Keratinocyte (primary cell): ENCODE measurements around the gene PRKCH. TPM values are rescaled to one million over a fixed set of nuclear protein-coding genes. Genes with fewer than 3 reads are reported as not detected.

Source experiments
- DNase-seq: peaks from one replicate; pipeline ENCODE4 v3.0.0-alpha.2; 2011; ENCODE audit warnings: low read depth, missing footprints, low spot score
- FAIRE-seq: peaks from 2 replicates; lab custom pipeline; 2011; peaks lifted over from hg19 to GRCh38; lab: Jason Lieb, UNC
- H2AFZ ChIP-seq: 2 replicates; pipeline ENCODE4 v1.6.0; 2012; ENCODE audit warnings: low read length, control low read depth, inconsistent platforms; ENCODE audit not compliant: control insufficient read depth
- H3K27ac ChIP-seq: 2 replicates; pipeline ENCODE4 v1.5.1; 2011; ENCODE audit warnings: low read length; ENCODE audit not compliant: control insufficient read depth, insufficient read depth
- H3K27me3 ChIP-seq: 3 replicates; pipeline ENCODE4 v1.6.0; 2011; ENCODE audit warnings: low read length; ENCODE audit not compliant: control insufficient read depth, insufficient read depth; ENCODE audit errors: extremely low read depth
- H3K36me3 ChIP-seq, 2 experiments: 2 replicates in 1 of 2; 3 replicates in 1 of 2; pipeline ENCODE4 v1.5.1; 2011; ENCODE audit warnings: low read length in 2 of 2, mild to moderate bottlenecking in 1 of 2; ENCODE audit not compliant: control insufficient read depth in 2 of 2, insufficient read depth in 2 of 2; ENCODE audit errors: extremely low read depth in 1 of 2
- H3K4me1 ChIP-seq: 3 replicates; pipeline ENCODE4 v1.5.1; 2011; ENCODE audit warnings: low read length; ENCODE audit not compliant: control insufficient read depth, insufficient read depth; ENCODE audit errors: extremely low read depth
- H3K4me2 ChIP-seq: 3 replicates; pipeline ENCODE4 v1.6.0; 2011; ENCODE audit warnings: low read depth, low read length; ENCODE audit not compliant: control insufficient read depth, insufficient read depth; ENCODE audit errors: extremely low read depth
- H3K4me3 ChIP-seq, 3 experiments: fragments of 200-600 bp in 1 of 3; sonication (generic) in 1 of 3; 2 replicates in 2 of 3; 3 replicates in 1 of 3; pipeline ENCODE4 v1.5.1; 2011 to 2016; ENCODE audit warnings: low read length in 3 of 3, mild to moderate bottlenecking in 3 of 3, control low read depth in 2 of 3, inconsistent platforms in 1 of 3, low read depth in 1 of 3, mixed read lengths in 1 of 3, mixed run types in 1 of 3, moderate library complexity in 1 of 3; ENCODE audit not compliant: control insufficient read depth in 2 of 3, insufficient read depth in 2 of 3; ENCODE audit errors: extremely low read depth in 1 of 3
- H3K79me2 ChIP-seq: 2 replicates; pipeline ENCODE4 v1.6.0; 2012; ENCODE audit warnings: low read length; ENCODE audit not compliant: control insufficient read depth, insufficient read depth
- H3K9ac ChIP-seq: 3 replicates; pipeline ENCODE4 v1.6.0; 2011; ENCODE audit warnings: low read length; ENCODE audit not compliant: control insufficient read depth, insufficient read depth; ENCODE audit errors: extremely low read depth
- H3K9me1 ChIP-seq: 3 replicates; pipeline ENCODE4 v1.6.0; 2011; ENCODE audit warnings: low read length; ENCODE audit not compliant: control insufficient read depth, insufficient read depth; ENCODE audit errors: extremely low read depth
- H3K9me3 ChIP-seq: 2 replicates; pipeline ENCODE4 v1.5.1; 2012; ENCODE audit warnings: low read depth, low read length; ENCODE audit not compliant: control insufficient read depth
- H4K20me1 ChIP-seq: 3 replicates; pipeline ENCODE4 v1.6.0; 2011; ENCODE audit warnings: low read length; ENCODE audit not compliant: control insufficient read depth, insufficient read depth; ENCODE audit errors: extremely low read depth
- EZH2 ChIP-seq: IDR thresholded peaks from one replicate; pipeline ENCODE4 v1.6.1; 2012; ENCODE audit warnings: inconsistent platforms, mild to moderate bottlenecking, low read length, moderate library complexity
- dilution Hi-C: fragments of 300-500 bp; cut with MboI; formaldehyde crosslinking; loops from one replicate; pipeline ENCODE4 v1.7.0; 2020; ENCODE audit warnings: low sequenced_read_pairs; ENCODE audit not compliant: extremely low pct_ligation_motif_present
- polyA plus RNA-seq, 5 experiments: library from polyadenylated mRNA; depleted of rRNA in 3 of 5; stranded (reverse) in 3 of 5; stranded (forward) in 1 of 5; unstranded in 1 of 5; fragments of >200 nt; gene quantifications; 1 replicate in 1 of 5; 2 replicates in 3 of 5; 3 replicates in 1 of 5; pipeline versions ENCODE4 v1.2.1 to v1.2.3, GENCODE V29; 2011 to 2012; ENCODE audit warnings: missing spikeins in 2 of 5, low read depth in 1 of 5, low replicate concordance in 1 of 5
- TF ChIP-seq, protein P1 (sequence below), 3 experiments: IDR thresholded peaks in 1 of 3; conservative IDR thresholded peaks in 1 of 3; optimal IDR thresholded peaks in 1 of 3; 2 replicates in 2 of 3; 3 replicates in 1 of 3; pipeline versions ENCODE3 to v1.5.1; 2011; ENCODE audit warnings: low read length in 3 of 3, mild to moderate bottlenecking in 3 of 3, moderate library complexity in 2 of 3, control low read depth in 1 of 3, inconsistent platforms in 1 of 3; ENCODE audit not compliant: insufficient read depth in 2 of 3; ENCODE audit errors: extremely low read depth in 1 of 3

PRKCH gene
- polyA plus RNA-seq, 1 donor (not counting 4 experiments of a cell fraction or from before 2014, with no cell fraction given) = 13.7 TPM

- dilution Hi-C loops = no loop called here
- no peak overlapping the region for H3K4me3 ChIP-seq
Measured at GRCh38 chr14:61434311-61434710, 112.9 kb downstream of the PRKCH start.

DNA sequence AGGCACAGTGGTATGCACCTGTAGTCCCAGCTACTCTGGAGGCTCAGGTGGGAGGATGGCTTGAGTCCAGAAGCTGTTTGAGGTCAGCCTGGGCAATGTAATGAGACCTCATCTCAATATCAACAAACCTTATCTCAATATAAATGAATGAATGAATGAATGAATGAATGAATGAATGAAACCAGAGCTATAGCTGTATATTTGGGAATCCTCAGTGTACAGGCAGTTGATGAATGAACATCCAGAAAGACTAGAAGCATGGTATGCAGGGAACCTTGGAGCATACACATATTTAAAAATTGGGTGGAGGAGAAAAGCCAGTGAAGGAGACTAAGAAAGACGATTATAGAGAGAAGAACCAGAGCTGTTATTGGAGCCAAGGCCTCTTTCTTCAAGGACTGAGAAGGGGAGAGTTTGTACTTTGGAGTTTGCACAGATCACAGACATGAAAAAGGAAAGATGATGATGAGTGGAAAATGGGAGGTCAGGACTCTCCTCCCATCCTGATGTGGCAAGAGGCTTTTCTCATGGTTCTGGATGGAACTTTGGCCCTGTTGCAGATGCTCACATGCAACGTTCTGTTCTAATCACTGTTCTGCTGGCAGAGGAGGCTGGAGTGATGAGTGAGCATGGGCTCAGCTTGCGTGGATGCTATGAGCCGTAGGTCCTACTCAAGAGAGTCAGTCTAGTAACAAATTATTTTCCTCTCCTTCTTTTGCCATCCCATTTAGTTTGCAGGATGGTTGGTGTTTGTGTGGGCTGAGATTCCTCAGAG is 114.4 kb downstream of the PRKCH start:
- dilution Hi-C loops = no loop called here
- no peaks in the 10 kb centered on the region for H3K36me3 ChIP-seq
- FAIRE-seq (no peak), DNase-seq (no peak)
- no peaks in the 10 kb centered on the region for H4K20me1 ChIP-seq
- H3K4me1 ChIP-seq = peaks cover 20% of the 10 kb centered on the region
- no peaks in the 10 kb centered on the region for H3K27me3 ChIP-seq
- no peak overlapping the region for H3K4me2 ChIP-seq
- H2AFZ ChIP-seq = no peak overlapping the region
- H3K79me2 ChIP-seq = no peaks in the 10 kb centered on the region
- no peak overlapping the region for H3K27ac ChIP-seq
- H3K4me3 ChIP-seq = no peak overlapping the region
- H3K9me1 ChIP-seq = peaks cover 3% of the 10 kb centered on the region
- TF ChIP-seq, protein P1, sequence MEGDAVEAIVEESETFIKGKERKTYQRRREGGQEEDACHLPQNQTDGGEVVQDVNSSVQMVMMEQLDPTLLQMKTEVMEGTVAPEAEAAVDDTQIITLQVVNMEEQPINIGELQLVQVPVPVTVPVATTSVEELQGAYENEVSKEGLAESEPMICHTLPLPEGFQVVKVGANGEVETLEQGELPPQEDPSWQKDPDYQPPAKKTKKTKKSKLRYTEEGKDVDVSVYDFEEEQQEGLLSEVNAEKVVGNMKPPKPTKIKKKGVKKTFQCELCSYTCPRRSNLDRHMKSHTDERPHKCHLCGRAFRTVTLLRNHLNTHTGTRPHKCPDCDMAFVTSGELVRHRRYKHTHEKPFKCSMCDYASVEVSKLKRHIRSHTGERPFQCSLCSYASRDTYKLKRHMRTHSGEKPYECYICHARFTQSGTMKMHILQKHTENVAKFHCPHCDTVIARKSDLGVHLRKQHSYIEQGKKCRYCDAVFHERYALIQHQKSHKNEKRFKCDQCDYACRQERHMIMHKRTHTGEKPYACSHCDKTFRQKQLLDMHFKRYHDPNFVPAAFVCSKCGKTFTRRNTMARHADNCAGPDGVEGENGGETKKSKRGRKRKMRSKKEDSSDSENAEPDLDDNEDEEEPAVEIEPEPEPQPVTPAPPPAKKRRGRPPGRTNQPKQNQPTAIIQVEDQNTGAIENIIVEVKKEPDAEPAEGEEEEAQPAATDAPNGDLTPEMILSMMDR (optimal IDR thresholded peaks at IDR 0.05 in 1 of 3, IDR thresholded peaks at IDR 0.05 in 1 of 3, conservative IDR thresholded peaks at IDR 0.05 in 1 of 3; ENCODE audit: extremely low read depth in 1 of 3, insufficient read depth in 2 of 3, low read length in 3 of 3) = no peak
- no peak for TF ChIP-seq EZH2
- no peak overlapping the region for H3K9ac ChIP-seq
- H3K9me3 ChIP-seq = no peaks in the 10 kb centered on the region

More at GRCh38 chr14:61434311-61434710, 112.9 kb downstream of the PRKCH start:
- Histone ChIP-seq H4K20me1 (no peaks in the 10 kb centered on the region), H3K79me2 (no peaks in the 10 kb centered on the region), H3K27ac (no peak overlapping the region), H3K4me2 (no peak overlapping the region), H3K4me1 (peaks cover 16% of the 10 kb centered on the region), H3K9me1 (peaks cover 1% of the 10 kb centered on the region), H3K27me3 (no peaks in the 10 kb centered on the region), H3K36me3 (no peaks in the 10 kb centered on the region), H3K9ac (no peak overlapping the region), H2AFZ (no peak overlapping the region), H3K9me3 (no peaks in the 10 kb centered on the region)
- TF ChIP-seq EZH2 = no peak
- TF ChIP-seq, protein P1 (optimal IDR thresholded peaks at IDR 0.05 in 1 of 3, IDR thresholded peaks at IDR 0.05 in 1 of 3, conservative IDR thresholded peaks at IDR 0.05 in 1 of 3; ENCODE audit: extremely low read depth in 1 of 3, insufficient read depth in 2 of 3, low read length in 3 of 3) = no peak
- FAIRE-seq = no peak
- DNase-seq = no peak
